SK-N-SH (cell line): ENCODE results near the gene DIP2A.

Experiments
- CTCF ChIP-seq: fragments of 200-600 bp; sonication (generic); IDR thresholded peaks from 2 replicates; pipeline ENCODE4 v1.6.1; 2017; ENCODE audit warnings: antibody characterized with exemption, mild to moderate bottlenecking, moderate library complexity
- FOSL2 ChIP-seq: IDR thresholded peaks from 2 replicates; pipeline ENCODE4 v1.4.0; 2012; ENCODE audit warnings: low read depth, mild to moderate bottlenecking, moderate library complexity, borderline replicate concordance
- GABPA ChIP-seq: IDR thresholded peaks from 2 replicates; pipeline ENCODE4 v1.4.0; 2012; ENCODE audit warnings: low read depth, mild to moderate bottlenecking
- GATA2 ChIP-seq: sonication (generic); formaldehyde crosslinking; IDR thresholded peaks from 2 replicates; pipeline ENCODE4 v1.5.0; 2020; ENCODE audit warnings: mild to moderate bottlenecking, missing genetic modification reagents
- NRF1 ChIP-seq: IDR thresholded peaks from 2 replicates; pipeline ENCODE4 v1.6.1; 2012; ENCODE audit warnings: low read depth, mild to moderate bottlenecking, low read length
- PBX3 ChIP-seq: IDR thresholded peaks from 2 replicates; pipeline ENCODE4; 2012
- POLR2AphosphoS5 ChIP-seq: IDR thresholded peaks from 2 replicates; pipeline ENCODE4 v1.6.1; 2012; ENCODE audit warnings: low read depth, low read length
- TF ChIP-seq, protein P1 (sequence below): fragments of 150-350 bp; IDR thresholded peaks from 2 replicates; pipeline ENCODE4 v1.6.1; 2017; ENCODE audit warnings: antibody characterized with exemption, low read length, low read depth, borderline replicate concordance

DNA sequence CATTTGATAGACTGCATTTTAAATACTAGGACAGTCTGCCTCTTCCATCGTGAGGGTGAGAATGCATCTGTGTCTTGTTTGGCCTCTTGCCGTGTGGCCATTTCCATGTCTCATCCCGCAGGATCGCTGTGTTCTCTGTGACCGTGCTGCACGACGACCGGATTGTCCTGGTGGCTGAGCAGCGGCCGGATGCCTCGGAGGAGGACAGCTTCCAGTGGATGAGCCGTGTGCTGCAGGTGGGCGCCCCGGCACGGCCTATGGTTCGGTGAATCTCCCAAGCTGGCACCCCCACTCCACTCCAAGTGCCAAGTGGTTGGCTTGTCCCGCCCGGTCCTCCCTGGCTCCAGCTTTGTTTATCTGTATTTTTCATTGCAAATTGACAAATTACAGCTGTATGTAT lies 91.0 kb downstream of the DIP2A start:
- no peak for TF ChIP-seq CTCF
- TF ChIP-seq, protein P1, sequence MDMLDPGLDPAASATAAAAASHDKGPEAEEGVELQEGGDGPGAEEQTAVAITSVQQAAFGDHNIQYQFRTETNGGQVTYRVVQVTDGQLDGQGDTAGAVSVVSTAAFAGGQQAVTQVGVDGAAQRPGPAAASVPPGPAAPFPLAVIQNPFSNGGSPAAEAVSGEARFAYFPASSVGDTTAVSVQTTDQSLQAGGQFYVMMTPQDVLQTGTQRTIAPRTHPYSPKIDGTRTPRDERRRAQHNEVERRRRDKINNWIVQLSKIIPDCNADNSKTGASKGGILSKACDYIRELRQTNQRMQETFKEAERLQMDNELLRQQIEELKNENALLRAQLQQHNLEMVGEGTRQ = no peak
- no peak for TF ChIP-seq NRF1
- no peak for TF ChIP-seq POLR2AphosphoS5
- no peak for TF ChIP-seq GATA2 (CRISPR knock-in tag)
- no peak for TF ChIP-seq PBX3
- no peak for TF ChIP-seq FOSL2
- no peak for TF ChIP-seq GABPA
